ENCODE results near the gene CHDH.
A peak's percentile ranks its signal among the peaks of the same experiment; 100 is the strongest.

The CHDH gene

GRCh38 chr3:53881691-53882593 lies 35.7 kb upstream of the CHDH start, which contains the start of gene ACTR8:
Gene ACTR8 (minus strand): TSS chr3:53882152. CDS start chr3:53882101, 51 bp downstream.
- H3K27me3 ChIP-seq (replicated peaks; ENCODE audit: control insufficient read depth, insufficient read depth, low read length): no peaks in the 10 kb centered on the region
- H3K9ac ChIP-seq (ENCODE audit: low read length): peak within 1 kb of the TSS; percentile 98
- H3K9me3 ChIP-seq (ENCODE audit: control insufficient read depth, low read length): no peaks in the 10 kb centered on the region
- peaks cover 13% of the 10 kb centered on the region for H3K4me1 ChIP-seq (ENCODE audit: control insufficient read depth, insufficient read depth, low read length)
- H3K36me3 ChIP-seq (ENCODE audit: control insufficient read depth, insufficient read depth, low read length, severe bottlenecking): peaks cover 59% of the 10 kb centered on the region
- DNase-seq (ENCODE audit: low read depth): peak; percentile 92
- H3K4me3 ChIP-seq (ENCODE audit: low read length): peak within 1 kb of the TSS; percentile 96

- H3K27me3 ChIP-seq (replicated peaks; ENCODE audit: control insufficient read depth, insufficient read depth, low read length): no peaks in the 10 kb centered on the region
- peak; percentile 56 for DNase-seq (ENCODE audit: low read depth)
- H3K4me3 ChIP-seq (ENCODE audit: low read length): peak overlapping the region; percentile 96
- peaks cover 64% of the 10 kb centered on the region for H3K36me3 ChIP-seq (ENCODE audit: control insufficient read depth, insufficient read depth, low read length, severe bottlenecking)
- H3K9ac ChIP-seq (ENCODE audit: low read length): peak overlapping the region; percentile 98
- H3K9me3 ChIP-seq (ENCODE audit: control insufficient read depth, low read length): no peaks in the 10 kb centered on the region
- peaks cover 13% of the 10 kb centered on the region for H3K4me1 ChIP-seq (ENCODE audit: control insufficient read depth, insufficient read depth, low read length)
These were observed 34.5 kb upstream of the CHDH start for GRCh38 chr3:53880396-53881345.

GRCh38 chr3:53865732-53866499 lies 19.7 kb upstream of the CHDH start:
- peaks cover 80% of the 10 kb centered on the region for H3K36me3 ChIP-seq (ENCODE audit: control insufficient read depth, insufficient read depth, low read length, severe bottlenecking)
- no peak for DNase-seq (ENCODE audit: low read depth)

GRCh38 chr3:53863145-53863544 lies 16.9 kb upstream of the CHDH start:
- DNase-seq (ENCODE audit: low read depth): no peak
- no peak overlapping the region for H3K9ac ChIP-seq (ENCODE audit: low read length)
- H3K36me3 ChIP-seq (ENCODE audit: control insufficient read depth, insufficient read depth, low read length, severe bottlenecking): peaks cover 56% of the 10 kb centered on the region
- no peaks in the 10 kb centered on the region for H3K4me1 ChIP-seq (ENCODE audit: control insufficient read depth, insufficient read depth, low read length)
- no peaks in the 10 kb centered on the region for H3K27me3 ChIP-seq (replicated peaks; ENCODE audit: control insufficient read depth, insufficient read depth, low read length)
- H3K9me3 ChIP-seq (ENCODE audit: control insufficient read depth, low read length): no peaks in the 10 kb centered on the region
- no peak overlapping the region for H3K4me3 ChIP-seq (ENCODE audit: low read length)

More at GRCh38 chr3:53865732-53866499, 19.7 kb upstream of the CHDH start:
- Histone ChIP-seq H3K9ac (ENCODE audit: low read length) (no peak overlapping the region), H3K9me3 (ENCODE audit: control insufficient read depth, low read length) (no peaks in the 10 kb centered on the region), H3K4me3 (ENCODE audit: low read length) (no peak overlapping the region), H3K4me1 (ENCODE audit: control insufficient read depth, insufficient read depth, low read length) (no peaks in the 10 kb centered on the region), H3K27me3 (replicated peaks; ENCODE audit: control insufficient read depth, insufficient read depth, low read length) (no peaks in the 10 kb centered on the region)

- no peaks in the 10 kb centered on the region for H3K27me3 ChIP-seq (replicated peaks; ENCODE audit: control insufficient read depth, insufficient read depth, low read length)
- H3K36me3 ChIP-seq (ENCODE audit: control insufficient read depth, insufficient read depth, low read length, severe bottlenecking): peaks cover 47% of the 10 kb centered on the region
- no peaks in the 10 kb centered on the region for H3K9me3 ChIP-seq (ENCODE audit: control insufficient read depth, low read length)
- no peak for DNase-seq (ENCODE audit: low read depth)
- no peak overlapping the region for H3K4me3 ChIP-seq (ENCODE audit: low read length)
- H3K4me1 ChIP-seq (ENCODE audit: control insufficient read depth, insufficient read depth, low read length): no peaks in the 10 kb centered on the region
- no peak overlapping the region for H3K9ac ChIP-seq (ENCODE audit: low read length)
These were observed 16.0 kb upstream of the CHDH start for GRCh38 chr3:53862241-53862640.

GRCh38 chr3:53860196-53860595 lies 14.0 kb upstream of the CHDH start:
- H3K9ac ChIP-seq (ENCODE audit: low read length): no peak overlapping the region
- H3K4me1 ChIP-seq (ENCODE audit: control insufficient read depth, insufficient read depth, low read length): no peaks in the 10 kb centered on the region
- no peak overlapping the region for H3K4me3 ChIP-seq (ENCODE audit: low read length)
- DNase-seq (ENCODE audit: low read depth): no peak
- no peaks in the 10 kb centered on the region for H3K27me3 ChIP-seq (replicated peaks; ENCODE audit: control insufficient read depth, insufficient read depth, low read length)
- no peaks in the 10 kb centered on the region for H3K9me3 ChIP-seq (ENCODE audit: control insufficient read depth, low read length)
- H3K36me3 ChIP-seq (ENCODE audit: control insufficient read depth, insufficient read depth, low read length, severe bottlenecking): peaks cover 41% of the 10 kb centered on the region

- Histone ChIP-seq H3K9me3 (ENCODE audit: control insufficient read depth, low read length) (no peaks in the 10 kb centered on the region), H3K4me1 (ENCODE audit: control insufficient read depth, insufficient read depth, low read length) (no peaks in the 10 kb centered on the region), H3K4me3 (ENCODE audit: low read length) (no peak overlapping the region), H3K9ac (ENCODE audit: low read length) (no peak overlapping the region), H3K27me3 (replicated peaks; ENCODE audit: control insufficient read depth, insufficient read depth, low read length) (no peaks in the 10 kb centered on the region), H3K36me3 (ENCODE audit: control insufficient read depth, insufficient read depth, low read length, severe bottlenecking) (peaks cover 31% of the 10 kb centered on the region)
- DNase-seq (ENCODE audit: low read depth): no peak
These were observed 13.0 kb upstream of the CHDH start for GRCh38 chr3:53859178-53859577.

GRCh38 chr3:53858096-53858741 lies 12.0 kb upstream of the CHDH start:
- Histone ChIP-seq H3K4me1 (ENCODE audit: control insufficient read depth, insufficient read depth, low read length) (no peaks in the 10 kb centered on the region), H3K27me3 (replicated peaks; ENCODE audit: control insufficient read depth, insufficient read depth, low read length) (no peaks in the 10 kb centered on the region), H3K9me3 (ENCODE audit: control insufficient read depth, low read length) (no peaks in the 10 kb centered on the region), H3K9ac (ENCODE audit: low read length) (no peak overlapping the region), H3K36me3 (ENCODE audit: control insufficient read depth, insufficient read depth, low read length, severe bottlenecking) (peaks cover 23% of the 10 kb centered on the region), H3K4me3 (ENCODE audit: low read length) (no peak overlapping the region)
- DNase-seq (ENCODE audit: low read depth): no peak

- no peak for DNase-seq (ENCODE audit: low read depth)
- peaks cover 12% of the 10 kb centered on the region for H3K36me3 ChIP-seq (ENCODE audit: control insufficient read depth, insufficient read depth, low read length, severe bottlenecking)
- no peak overlapping the region for H3K9ac ChIP-seq (ENCODE audit: low read length)
- H3K9me3 ChIP-seq (ENCODE audit: control insufficient read depth, low read length): no peaks in the 10 kb centered on the region
- H3K27me3 ChIP-seq (replicated peaks; ENCODE audit: control insufficient read depth, insufficient read depth, low read length): no peaks in the 10 kb centered on the region
- H3K4me3 ChIP-seq (ENCODE audit: low read length): no peak overlapping the region
- no peaks in the 10 kb centered on the region for H3K4me1 ChIP-seq (ENCODE audit: control insufficient read depth, insufficient read depth, low read length)
These were observed 10.7 kb upstream of the CHDH start for GRCh38 chr3:53856964-53857363.

- Histone ChIP-seq H3K9me3 (ENCODE audit: control insufficient read depth, low read length) (no peaks in the 10 kb centered on the region), H3K4me1 (ENCODE audit: control insufficient read depth, insufficient read depth, low read length) (no peaks in the 10 kb centered on the region), H3K27me3 (replicated peaks; ENCODE audit: control insufficient read depth, insufficient read depth, low read length) (peaks cover 8% of the 10 kb centered on the region), H3K4me3 (ENCODE audit: low read length) (no peak overlapping the region), H3K36me3 (ENCODE audit: control insufficient read depth, insufficient read depth, low read length, severe bottlenecking) (no peaks in the 10 kb centered on the region), H3K9ac (ENCODE audit: low read length) (no peak overlapping the region)
- DNase-seq (ENCODE audit: low read depth): peak; percentile 29
These were observed 4.7 kb upstream of the CHDH start for GRCh38 chr3:53850895-53851294.
